GM12878 (cell line): Measurements from ENCODE around the gene CITED2. TPM values are rescaled to one million over a fixed set of nuclear protein-coding genes. Genes with fewer than 3 reads are reported as not detected.

Experiments used
- ASH2L ChIP-seq: fragments of 300-600, 200-600 bp; sonication (generic); IDR thresholded peaks from 2 replicates; pipeline ENCODE4 v1.6.1; 2017; ENCODE audit warnings: low read depth, mild to moderate bottlenecking, borderline replicate concordance
- ATF2 ChIP-seq: IDR thresholded peaks from 2 replicates; pipeline ENCODE4 v1.6.1; 2012; ENCODE audit warnings: low read length, inconsistent platforms
- CREB1 ChIP-seq: IDR thresholded peaks from 2 replicates; pipeline ENCODE4 v1.6.1; 2012; ENCODE audit warnings: low read depth, mild to moderate bottlenecking, inconsistent platforms
- EP300 ChIP-seq, 2 experiments: fragments of 150-350 bp in 1 of 2; IDR thresholded peaks; 2 replicates each; pipeline ENCODE4 v1.6.1; 2011 to 2012; ENCODE audit warnings: low read depth in 2 of 2, low read length in 2 of 2, borderline replicate concordance in 1 of 2, improper control_type of control experiment in 1 of 2, inconsistent platforms in 1 of 2; ENCODE audit not compliant: control insufficient read depth in 1 of 2
- EZH2 ChIP-seq: IDR thresholded peaks from 2 replicates; pipeline ENCODE4 v1.6.1; 2012; ENCODE audit warnings: low read depth, mild to moderate bottlenecking, control low read depth, inconsistent platforms, low read length, borderline replicate concordance; ENCODE audit not compliant: control insufficient read depth
- FOXK2 ChIP-seq: fragments of 450-650 bp; IDR thresholded peaks from 2 replicates; pipeline ENCODE4 v1.6.1; 2017; ENCODE audit warnings: mild to moderate bottlenecking, moderate library complexity
- GABPA ChIP-seq: IDR thresholded peaks from 2 replicates; pipeline ENCODE4 v1.6.1; 2014; ENCODE audit warnings: antibody characterized with exemption, low read depth, mild to moderate bottlenecking, inconsistent platforms
- HDGF ChIP-seq: fragments of 450-650 bp; IDR thresholded peaks from 2 replicates; pipeline ENCODE4 v1.6.1; 2016; ENCODE audit warnings: antibody characterized with exemption
- IKZF2 ChIP-seq, 2 experiments: fragments of 450-650 bp; IDR thresholded peaks; 2 replicates each; pipeline ENCODE4 v1.6.1; 2017; ENCODE audit warnings: mild to moderate bottlenecking in 2 of 2, moderate library complexity in 2 of 2
- MEF2A ChIP-seq: IDR thresholded peaks from 2 replicates; pipeline ENCODE4 v1.6.1; 2011; ENCODE audit warnings: low read depth, mild to moderate bottlenecking, low read length, moderate library complexity; ENCODE audit not compliant: insufficient read depth
- NFYB ChIP-seq: IDR thresholded peaks from 2 replicates; pipeline ENCODE4 v1.6.1; 2011; ENCODE audit warnings: low read depth, mild to moderate bottlenecking, low read length, improper control_type of control experiment, moderate library complexity; ENCODE audit not compliant: insufficient read depth
- NRF1 ChIP-seq: conservative IDR thresholded peaks from 2 replicates; pipeline ENCODE4 v1.6.1; 2011; ENCODE audit warnings: mild to moderate bottlenecking, low read depth, low read length, improper control_type of control experiment
- PBX3 ChIP-seq: IDR thresholded peaks from 2 replicates; pipeline ENCODE4 v1.6.1; 2011; ENCODE audit warnings: mild to moderate bottlenecking, low read depth, low read length, moderate library complexity; ENCODE audit not compliant: insufficient replicate concordance
- POLR2AphosphoS5 ChIP-seq: IDR thresholded peaks from 2 replicates; pipeline ENCODE4 v1.6.1; 2011; ENCODE audit warnings: mild to moderate bottlenecking, low read length, inconsistent platforms
- POU2F2 ChIP-seq: IDR thresholded peaks from 3 replicates; pipeline ENCODE4 v1.6.1; 2011; ENCODE audit warnings: low read depth, mild to moderate bottlenecking, low read length, borderline replicate concordance
- RELA ChIP-seq: fragments of 450-650 bp; IDR thresholded peaks from 2 replicates; pipeline ENCODE4 v1.8.0; 2014; ENCODE audit warnings: borderline replicate concordance; ENCODE audit not compliant: partially characterized antibody
- SIX5 ChIP-seq: IDR thresholded peaks from 2 replicates; pipeline ENCODE4 v1.6.1; 2011; ENCODE audit warnings: mild to moderate bottlenecking, low read depth, low read length, moderate library complexity; ENCODE audit not compliant: severe bottlenecking
- SMARCA5 ChIP-seq: fragments of 450-650 bp; IDR thresholded peaks from 2 replicates; pipeline ENCODE4 v1.6.1; 2017; ENCODE audit warnings: mild to moderate bottlenecking
- STAT3 ChIP-seq: IDR thresholded peaks from 2 replicates; pipeline ENCODE4 v1.6.1; 2011; ENCODE audit warnings: low read depth, low read length, improper control_type of control experiment
- SUPT20H ChIP-seq: IDR thresholded peaks from 2 replicates; pipeline ENCODE4 v1.6.1; 2011; ENCODE audit warnings: low read depth, mild to moderate bottlenecking, low read length, moderate library complexity, borderline replicate concordance; ENCODE audit not compliant: control insufficient read depth
- ZBTB11 ChIP-seq: fragments of 450-650 bp; formaldehyde crosslinking; IDR thresholded peaks from 2 replicates; pipeline ENCODE4 v1.5.0; 2022; ENCODE audit warnings: mild to moderate bottlenecking, missing genetic modification characterization
- ZNF207 ChIP-seq: fragments of 450-650 bp; IDR thresholded peaks from 2 replicates; pipeline ENCODE4 v1.6.1; 2014; ENCODE audit warnings: antibody characterized with exemption, mild to moderate bottlenecking, borderline replicate concordance
- ZNF274 ChIP-seq: IDR thresholded peaks from one replicate; pipeline ENCODE4 v1.8.0; 2011; ENCODE audit not compliant: insufficient read length, insufficient read depth
- polyA plus RNA-seq, 11 experiments: library from polyadenylated mRNA; depleted of rRNA in 4 of 11; unstranded in 6 of 11; stranded (reverse) in 5 of 11; fragments of >200 nt; fragmentation: Nextera tagmentation in 4 of 11; fragmentation: Illumina TruSeq in 1 of 11; extraction: Ambion mirVana in 4 of 11; extraction: Trizol in 1 of 11; gene quantifications; 1 replicate in 1 of 11; 2 replicates in 10 of 11; pipeline versions ENCODE4 v1.2.1 to v1.2.3, GENCODE V29; 2011 to 2016; ENCODE audit warnings: inconsistent platforms in 2 of 11, missing spikeins in 2 of 11, low read depth in 1 of 11
- total RNA-seq, 4 experiments: library from RNA; depleted of rRNA in 3 of 4; stranded (reverse); fragments of >200 nt in 3 of 4; fragmentation: Illumina TruSeq in 1 of 4; extraction: Trizol in 1 of 4; gene quantifications; 2 replicates each; pipeline versions ENCODE4 v1.2.1 to v1.2.3, GENCODE V29; 2013 to 2021
- TF ChIP-seq, protein P1 (sequence below): fragments of 450-650 bp; conservative IDR thresholded peaks from 2 replicates; pipeline ENCODE4 v1.6.1; 2017; ENCODE audit warnings: mild to moderate bottlenecking, moderate library complexity

The CITED2 gene
- total and polyA plus RNA-seq, 10 of the 15 experiments (the other 5 are each of a cell fraction or from before 2014, with no cell fraction given), result 0.08 to 20.0 (median 7.3) TPM

DNA sequence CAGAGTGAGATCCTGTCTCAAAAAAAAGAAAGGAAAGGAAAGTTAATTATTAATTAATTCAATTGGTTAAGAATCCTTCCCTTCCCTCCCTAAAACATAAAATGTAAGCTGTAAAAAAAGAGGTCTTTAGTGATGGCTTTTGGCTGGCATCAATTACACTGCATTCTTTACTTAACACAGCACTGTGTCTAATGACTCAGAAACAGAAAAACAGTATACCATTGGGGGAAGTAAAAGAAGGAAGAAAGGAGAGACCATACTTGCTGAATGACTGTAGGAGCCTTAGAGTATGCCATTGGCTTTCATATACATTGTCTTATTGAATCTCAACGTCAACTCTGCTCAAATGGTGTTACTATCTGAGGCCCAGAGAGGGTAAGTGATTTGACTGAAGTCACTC, 18.3 kb upstream of the CITED2 start (continued):
- TF ChIP-seq, protein P1, sequence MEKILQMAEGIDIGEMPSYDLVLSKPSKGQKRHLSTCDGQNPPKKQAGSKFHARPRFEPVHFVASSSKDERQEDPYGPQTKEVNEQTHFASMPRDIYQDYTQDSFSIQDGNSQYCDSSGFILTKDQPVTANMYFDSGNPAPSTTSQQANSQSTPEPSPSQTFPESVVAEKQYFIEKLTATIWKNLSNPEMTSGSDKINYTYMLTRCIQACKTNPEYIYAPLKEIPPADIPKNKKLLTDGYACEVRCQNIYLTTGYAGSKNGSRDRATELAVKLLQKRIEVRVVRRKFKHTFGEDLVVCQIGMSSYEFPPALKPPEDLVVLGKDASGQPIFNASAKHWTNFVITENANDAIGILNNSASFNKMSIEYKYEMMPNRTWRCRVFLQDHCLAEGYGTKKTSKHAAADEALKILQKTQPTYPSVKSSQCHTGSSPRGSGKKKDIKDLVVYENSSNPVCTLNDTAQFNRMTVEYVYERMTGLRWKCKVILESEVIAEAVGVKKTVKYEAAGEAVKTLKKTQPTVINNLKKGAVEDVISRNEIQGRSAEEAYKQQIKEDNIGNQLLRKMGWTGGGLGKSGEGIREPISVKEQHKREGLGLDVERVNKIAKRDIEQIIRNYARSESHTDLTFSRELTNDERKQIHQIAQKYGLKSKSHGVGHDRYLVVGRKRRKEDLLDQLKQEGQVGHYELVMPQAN, result no peak
- peak; percentile 55; the same call in 1 of the 2 replicates for TF ChIP-seq ATF2
- no peak for TF ChIP-seq GABPA
- TF ChIP-seq RELA, result no peak
- no peak for TF ChIP-seq EZH2
- no peak for TF ChIP-seq CREB1
- peak; percentile 58; the same call in 1 of the 2 replicates for TF ChIP-seq SMARCA5
- peak; percentile 62 to 67; a peak in 3 of 4 replicates for TF ChIP-seq IKZF2 (IDR thresholded peaks at IDR 0.05)
- TF ChIP-seq NFYB, result no peak
- no peak for TF ChIP-seq ASH2L
- TF ChIP-seq HDGF, result no peak
- TF ChIP-seq MEF2A, result no peak
- TF ChIP-seq SUPT20H, result no peak
- TF ChIP-seq FOXK2, result no peak
- peak in 1 of 2 experiments; percentile 86; a peak in 1 of 4 replicates for TF ChIP-seq EP300 (IDR thresholded peaks at IDR 0.05; ENCODE audit: borderline replicate concordance in 1 of 2, control insufficient read depth in 1 of 2, low read depth in 2 of 2, low read length in 2 of 2)
- TF ChIP-seq PBX3, result no peak
- no peak for TF ChIP-seq ZBTB11 (CRISPR knock-in tag)
- TF ChIP-seq NRF1, result no peak
- TF ChIP-seq SIX5, result no peak
- no peak for TF ChIP-seq ZNF207
- no peak for TF ChIP-seq POLR2AphosphoS5
- TF ChIP-seq ZNF274, result no peak
- no peak for TF ChIP-seq STAT3
- TF ChIP-seq POU2F2, result no peak
